ENCODE measurements around the gene WDR43.

GRCh38 chr2:28970464-28971160 is 76.1 kb downstream of the WDR43 start:
- TF ChIP-seq POLR2A (IDR thresholded peaks at IDR 0.05), result no peak
- TF ChIP-seq CTCF (IDR thresholded peaks at IDR 0.05), result no peak
